ENCODE measurements around the gene SNED1.
A peak's percentile ranks its signal among the peaks of the same experiment; 100 is the strongest.
"Not testable (repeated sequence)": the region's sequence is repeated elsewhere in the genome, so short reads cannot be mapped to it uniquely, and the experiment has no call there.

SNED1 gene

GRCh38 chr2:240972201-240972600 is 26.2 kb upstream of the SNED1 start:
- DNase-seq (ENCODE audit: low read depth in 3 of 3, low spot score in 1 of 3), result no peak

GRCh38 chr2:240972636-240973521 is 25.5 kb upstream of the SNED1 start:
- no peak for DNase-seq (ENCODE audit: low read depth in 3 of 3, low spot score in 1 of 3)

- DNase-seq (ENCODE audit: low read depth in 3 of 3, low spot score in 1 of 3), result no peak
Measured at GRCh38 chr2:240974771-240975572, 23.4 kb upstream of the SNED1 start.

- not testable (repeated sequence) for DNase-seq (ENCODE audit: low read depth in 3 of 3, low spot score in 1 of 3)
Measured at GRCh38 chr2:240975903-240976302, 22.5 kb upstream of the SNED1 start.

- DNase-seq (ENCODE audit: low read depth in 3 of 3, low spot score in 1 of 3), result no peak
Measured at GRCh38 chr2:240981280-240981679, 17.1 kb upstream of the SNED1 start.

DNA sequence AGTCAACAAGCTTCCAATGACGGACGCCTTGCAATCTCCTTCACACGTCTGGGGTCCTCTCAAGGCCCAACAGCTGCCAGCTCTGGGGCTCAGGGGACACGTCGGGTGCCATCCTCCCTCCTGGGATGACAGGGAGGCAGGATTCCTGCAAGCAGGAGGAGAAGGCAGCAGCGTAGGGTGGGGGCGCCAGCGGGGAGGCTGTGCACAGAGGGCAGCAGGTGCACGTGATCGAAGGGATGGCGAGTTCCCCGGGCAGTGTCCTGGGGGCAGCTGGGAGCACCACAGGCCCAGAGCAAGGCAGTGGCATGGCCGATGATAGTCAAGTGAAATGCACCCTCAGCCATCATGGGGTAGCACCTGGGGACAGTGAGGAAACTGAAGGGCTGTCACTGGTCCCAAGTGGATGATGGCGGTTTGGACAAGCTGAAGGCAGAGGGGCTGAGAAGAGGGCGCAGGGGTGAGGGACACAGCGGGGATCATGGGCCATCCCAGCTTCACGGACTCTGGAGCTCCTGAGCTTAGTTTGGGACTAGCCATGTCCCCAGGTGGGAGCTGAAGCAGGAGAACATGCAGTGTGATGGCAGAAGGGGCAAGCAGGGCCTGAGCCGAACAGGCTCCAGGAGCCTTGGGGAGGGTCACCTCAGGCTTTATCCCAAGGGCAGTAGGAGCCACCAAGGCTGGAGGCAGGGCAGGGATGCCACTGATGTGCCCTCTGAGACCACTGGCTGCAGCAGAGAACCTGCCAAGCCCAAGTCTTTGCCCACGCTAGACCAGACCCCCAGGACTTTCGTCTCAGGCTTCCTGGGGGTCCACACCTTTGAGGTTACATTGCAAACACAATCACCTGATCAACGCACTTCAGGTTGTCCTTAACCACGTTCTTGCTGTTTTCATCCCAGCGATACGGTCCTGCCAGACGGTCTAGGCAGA is 16.3 kb upstream of the SNED1 start:
- DNase-seq (ENCODE audit: low read depth in 3 of 3, low spot score in 1 of 3), result no peak

DNA sequence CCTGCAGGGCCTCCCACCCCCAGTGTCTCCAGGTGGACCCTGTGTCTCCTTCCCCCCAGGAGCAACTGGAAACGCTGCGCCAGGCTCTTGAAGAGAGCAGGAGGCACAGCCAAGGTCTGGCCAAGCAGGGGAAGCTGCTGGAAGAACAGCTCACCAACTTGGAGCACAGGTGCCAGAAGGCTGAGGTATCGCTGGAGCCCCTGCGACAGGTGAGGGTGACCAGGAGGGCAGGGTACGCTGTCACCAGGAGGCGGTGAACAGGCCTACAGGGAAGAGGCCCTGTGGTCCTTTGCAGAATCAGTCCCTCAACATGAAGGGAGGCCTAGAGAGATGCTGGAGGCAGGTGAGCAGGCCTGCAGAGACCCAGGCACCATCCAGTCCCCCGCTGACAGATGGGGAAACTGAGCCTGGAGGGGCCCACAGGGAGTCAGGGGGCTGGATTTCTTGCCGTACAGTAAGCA is 15.6 kb upstream of the SNED1 start:
- DNase-seq (ENCODE audit: low read depth in 3 of 3, low spot score in 1 of 3), result no peak

DNA sequence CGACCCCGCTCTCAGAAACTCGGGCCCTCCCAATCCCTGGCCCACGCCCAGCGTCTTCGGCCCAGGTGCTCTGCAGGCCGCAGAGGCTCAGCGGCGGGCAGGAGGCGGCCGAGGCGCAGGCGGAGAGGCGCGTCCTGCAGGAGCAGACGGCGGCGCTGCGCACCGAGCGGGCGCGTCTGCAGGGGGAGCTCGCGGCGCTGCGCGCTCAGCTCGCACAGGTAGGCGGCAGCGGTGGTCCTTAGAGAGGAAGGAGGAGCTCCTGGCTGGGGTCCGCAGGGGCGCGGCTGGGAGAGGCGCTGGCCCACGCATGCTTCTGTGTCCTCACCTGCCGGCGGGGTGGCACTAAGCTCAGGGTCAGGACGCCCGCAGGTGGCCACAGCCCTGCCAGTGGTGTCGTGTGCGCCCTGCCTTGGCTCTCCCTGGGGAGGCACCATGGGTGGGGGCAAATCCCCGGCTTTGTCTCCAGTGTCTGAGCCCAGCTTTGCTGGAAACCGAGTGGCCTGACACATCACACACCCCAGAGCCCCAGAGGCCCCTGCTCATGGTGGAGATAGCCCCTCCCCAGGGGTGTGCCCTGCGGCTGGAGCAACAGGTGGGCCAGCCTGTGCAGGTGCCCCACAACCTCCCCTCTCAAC is 14.9 kb upstream of the SNED1 start:
- DNase-seq (ENCODE audit: low read depth in 3 of 3, low spot score in 1 of 3), result peak in 1 of 3 donors; percentile 25

DNA sequence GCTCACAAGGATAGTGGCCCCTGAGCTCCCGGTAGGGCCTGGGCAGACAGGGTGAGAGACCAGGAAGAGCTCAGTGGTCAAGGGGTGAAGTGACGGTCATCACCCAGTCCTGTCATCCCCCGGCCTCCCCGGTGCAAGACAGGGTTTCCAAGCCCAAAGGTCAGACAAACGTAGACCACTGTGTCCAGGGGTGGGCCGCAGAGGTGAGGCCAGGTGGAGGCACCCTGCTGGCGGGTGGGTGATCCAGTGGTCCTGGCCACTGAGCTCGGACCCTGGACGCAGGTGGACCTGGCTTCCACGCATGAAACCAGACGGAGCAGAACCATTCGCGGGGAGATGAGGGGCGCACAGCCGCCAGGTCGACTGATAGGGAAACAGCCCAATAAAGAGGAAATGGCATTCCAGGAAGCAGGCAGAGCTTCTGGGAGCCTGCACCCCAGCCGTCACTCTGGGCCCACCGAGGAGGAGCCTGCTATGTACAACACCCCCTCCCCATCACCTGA is 14.4 kb upstream of the SNED1 start:
- DNase-seq (ENCODE audit: low read depth in 3 of 3, low spot score in 1 of 3), result no peak

DNA sequence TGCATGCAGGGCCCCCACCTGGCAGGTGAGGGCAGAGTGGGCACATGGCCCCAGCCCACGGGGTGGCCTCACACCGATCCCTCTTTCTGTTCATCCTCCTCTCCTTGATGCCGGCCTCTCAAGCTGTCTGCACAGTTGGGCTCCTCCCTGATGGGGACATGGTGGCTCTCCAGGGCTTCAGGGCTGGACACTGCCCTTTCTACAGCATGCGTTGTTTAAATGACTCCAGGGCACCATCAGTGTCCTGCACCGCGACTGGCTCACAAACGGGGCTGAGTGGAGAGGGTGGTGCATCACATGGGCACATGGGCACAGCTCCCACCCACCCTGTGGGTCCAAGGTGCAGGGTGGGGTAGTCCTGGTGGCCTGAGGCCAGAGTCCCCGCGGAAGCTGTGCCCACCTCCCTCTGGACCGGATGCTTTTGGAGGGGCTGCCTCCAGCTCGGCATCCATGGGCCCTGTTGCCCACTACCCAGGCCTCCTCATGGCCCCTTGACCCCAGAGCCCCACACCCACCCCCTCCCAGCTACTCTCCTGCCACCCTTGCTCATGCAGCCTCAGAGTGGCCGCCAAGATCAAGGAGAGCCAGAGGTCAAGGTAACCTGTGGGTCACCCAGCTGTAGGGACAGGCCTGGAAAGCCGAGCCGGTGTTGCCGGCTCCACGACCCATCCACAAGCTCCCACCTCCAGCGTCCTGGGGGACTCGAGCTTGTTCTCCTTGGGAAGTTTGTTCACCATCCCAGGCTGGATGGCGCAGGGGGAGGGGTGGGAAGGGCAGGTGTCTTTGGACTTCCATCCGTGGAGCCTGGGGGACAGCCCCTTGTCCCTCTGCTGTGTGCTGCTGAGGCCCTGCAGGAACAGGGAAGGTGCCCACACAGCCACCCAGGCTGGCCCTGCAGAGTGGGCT is 12.3 kb upstream of the SNED1 start:
- no peak for DNase-seq (ENCODE audit: low read depth in 3 of 3, low spot score in 1 of 3)

DNA sequence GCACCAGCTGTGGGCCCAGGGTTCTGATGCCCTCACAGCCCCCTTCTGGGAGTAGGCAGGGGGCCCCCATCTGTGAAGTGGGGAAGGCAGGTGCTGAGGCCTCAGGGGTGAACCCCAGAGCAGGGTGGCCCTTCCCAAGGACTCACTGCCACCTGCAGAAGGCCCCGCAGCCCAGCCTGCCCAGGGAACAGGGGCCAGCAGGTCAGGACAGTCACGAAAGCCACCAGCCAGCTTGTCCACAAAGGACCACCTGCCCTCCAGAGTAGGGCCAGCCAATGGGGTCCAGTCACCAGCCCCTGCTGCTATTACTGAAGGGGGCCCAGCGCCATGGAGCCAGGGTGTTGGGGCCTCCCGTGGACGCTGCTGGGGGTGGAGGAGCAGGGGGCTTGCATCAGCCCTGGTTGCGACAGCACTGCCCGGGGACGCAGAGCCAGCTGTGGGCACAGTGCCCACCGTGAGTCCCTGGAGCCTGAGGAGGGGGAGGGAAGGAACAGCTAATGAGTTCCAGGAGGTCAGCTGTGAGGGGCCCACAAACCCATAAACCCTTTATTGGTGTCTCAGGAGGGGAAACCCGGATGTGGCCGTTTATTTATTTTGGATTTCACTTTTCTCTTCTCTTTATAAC is 11.5 kb upstream of the SNED1 start:
- no peak for DNase-seq (ENCODE audit: low read depth in 3 of 3, low spot score in 1 of 3)

- no peak for DNase-seq (ENCODE audit: low read depth in 3 of 3, low spot score in 1 of 3)
Measured at GRCh38 chr2:240987588-240987987, 10.8 kb upstream of the SNED1 start.

DNA sequence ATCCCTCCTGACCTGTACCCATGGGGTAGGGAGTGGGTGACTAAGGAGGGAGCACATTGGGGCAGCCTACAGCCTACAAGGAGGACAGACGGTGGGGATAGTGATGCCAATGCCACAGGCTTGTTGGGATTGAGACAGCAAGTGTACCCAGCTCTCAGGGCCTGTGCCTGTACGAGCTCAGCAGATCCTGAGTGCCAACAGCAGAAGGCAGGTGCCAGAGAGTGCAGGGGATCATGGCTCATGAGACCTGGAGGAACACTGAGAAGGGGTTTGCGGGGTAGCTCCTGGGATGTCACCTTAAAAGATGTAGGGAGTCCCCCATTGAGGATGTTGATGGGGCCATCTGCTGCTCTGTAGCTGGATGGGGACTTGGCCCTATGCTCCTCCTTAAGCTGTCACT is 10.3 kb upstream of the SNED1 start:
- no peak for DNase-seq (ENCODE audit: low read depth in 3 of 3, low spot score in 1 of 3)

GRCh38 chr2:240988571-240989271 is 9.7 kb upstream of the SNED1 start:
- no peak for DNase-seq (ENCODE audit: low read depth in 3 of 3, low spot score in 1 of 3)

DNA sequence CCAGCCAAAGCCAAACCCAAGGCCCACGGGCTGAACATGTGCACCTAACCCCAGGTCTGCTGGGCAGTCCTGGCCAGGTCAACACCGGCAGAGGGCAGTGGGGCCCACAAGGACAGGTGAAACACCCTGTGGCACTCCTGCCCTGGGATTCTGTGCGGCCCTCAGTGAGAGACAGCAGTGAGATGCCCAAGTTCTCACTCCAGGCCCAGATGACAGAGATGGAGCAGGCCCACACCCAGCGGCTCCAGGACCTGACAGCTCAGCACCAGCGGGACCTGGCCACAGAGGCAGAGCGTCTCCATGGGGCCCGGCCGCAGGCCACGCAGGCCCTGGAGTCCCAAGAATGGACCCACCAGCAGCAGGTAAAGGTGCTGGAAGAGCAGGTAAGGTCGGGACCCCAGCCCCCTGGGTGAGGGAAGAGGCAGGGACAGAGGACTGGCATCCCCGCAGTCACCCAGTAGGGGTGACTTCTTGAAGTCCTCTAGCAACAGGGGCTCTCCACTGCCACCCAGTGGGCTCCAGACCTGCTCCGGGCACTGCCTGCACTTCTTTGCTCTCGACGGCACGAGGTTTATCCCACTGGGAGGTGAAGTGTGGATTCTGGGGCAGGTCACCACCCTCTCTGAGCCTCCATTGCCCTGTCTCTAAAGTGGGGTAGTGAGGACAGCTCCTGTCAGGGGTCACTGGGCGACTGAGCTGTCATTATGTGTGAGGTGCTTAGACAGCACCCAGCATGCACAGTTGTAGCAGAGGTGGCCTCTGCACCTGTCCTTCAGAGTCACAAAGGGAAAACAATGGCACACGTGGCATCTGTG is 8.8 kb upstream of the SNED1 start:
- no peak for DNase-seq (ENCODE audit: low read depth in 3 of 3, low spot score in 1 of 3)

- no peak for DNase-seq (ENCODE audit: low read depth in 3 of 3, low spot score in 1 of 3)
Measured at GRCh38 chr2:240990266-240990529, 8.2 kb upstream of the SNED1 start.

DNA sequence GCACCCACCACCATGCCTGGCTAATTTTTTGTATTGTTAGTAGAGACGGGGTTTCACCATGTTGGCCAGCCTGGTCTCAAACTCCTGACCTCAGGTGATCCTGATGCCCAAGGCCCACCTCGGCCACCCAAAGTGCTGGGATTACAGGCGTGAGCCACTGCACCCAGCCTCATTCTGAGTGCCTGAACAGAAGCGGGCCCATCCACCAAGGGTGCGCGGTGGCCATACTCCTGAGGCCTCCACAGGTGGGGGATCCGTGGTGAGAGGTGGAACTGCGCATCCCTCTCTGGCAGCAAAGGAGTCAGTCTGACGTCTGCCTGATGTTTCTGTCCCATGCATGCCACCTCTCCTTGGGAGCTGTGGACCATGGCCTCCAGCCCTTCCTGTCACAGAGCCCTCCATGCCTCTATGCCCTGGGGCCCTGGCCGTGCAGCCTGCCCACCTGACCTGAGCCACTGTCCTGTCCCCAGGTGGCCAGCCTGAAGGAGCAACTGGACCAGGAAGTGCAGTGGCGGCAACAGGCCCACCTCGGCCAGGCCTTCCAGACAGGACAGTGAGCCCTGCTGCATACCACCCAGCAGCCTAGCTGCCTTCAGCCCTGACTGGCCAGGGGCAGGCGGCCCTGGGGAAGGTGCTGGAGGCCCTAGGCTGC is 7.6 kb upstream of the SNED1 start:
- no peak for DNase-seq (ENCODE audit: low read depth in 3 of 3, low spot score in 1 of 3)

All from stimulated activated CD4-positive, alpha-beta T cell treated with anti-CD3 and anti-CD28 coated beads, TNF-alpha, amount 100 ng/mL, for 1 hour (primary cell).